ENCODE measurements around the gene ZDHHC12.
"Not testable (repeated sequence)": the region's sequence is repeated elsewhere in the genome, so short reads cannot be mapped to it uniquely, and the experiment has no call there.

ZDHHC12 gene

DNA sequence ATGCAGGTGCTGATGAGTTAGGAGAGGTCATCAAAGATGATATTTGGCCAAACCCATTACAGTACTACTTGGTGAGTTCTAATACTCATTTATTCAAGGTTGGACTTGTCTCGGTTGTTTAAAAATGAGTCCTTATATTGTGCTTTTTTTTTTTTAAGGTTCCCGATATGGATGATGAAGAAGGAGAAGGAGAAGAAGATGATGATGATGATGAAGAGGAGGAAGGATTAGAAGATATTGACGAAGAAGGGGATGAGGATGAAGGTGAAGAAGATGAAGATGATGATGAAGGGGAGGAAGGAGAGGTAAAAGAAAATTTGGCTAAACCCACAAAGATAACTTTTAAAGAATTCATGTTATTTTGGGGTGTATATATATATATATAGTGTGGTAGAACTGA, 30.2 kb downstream of the ZDHHC12 start:
- Mint-ChIP-seq H3K4me1 (peaks cover 13 to 38% of the 10 kb centered on the region in 2 donors), H3K27ac (peak overlapping the region; percentile 89)
- DNase-seq = not testable (repeated sequence)

GRCh38 chr9:128690684-128691034, 33.3 kb downstream of the ZDHHC12 start:
- peaks cover 23 to 62% of the 10 kb centered on the region in 2 donors for H3K4me1 Mint-ChIP-seq
- ATAC-seq (replicated peaks) = no peak
- no peaks in the 10 kb centered on the region for H3K9me3 Mint-ChIP-seq
- DNase-seq = no peak
- H3K4me3 Mint-ChIP-seq = peak overlapping the region; percentile 97 to 98
- H3K36me3 Mint-ChIP-seq = peaks cover 35 to 44% of the 10 kb centered on the region in 2 donors
- H3K27ac Mint-ChIP-seq = peak overlapping the region; percentile 99
- H3K27me3 Mint-ChIP-seq = no peaks in the 10 kb centered on the region

More for the DNA sequence above, 30.2 kb downstream of the ZDHHC12 start:
- H3K27me3 Mint-ChIP-seq; ATAC-seq (replicated peaks); H3K9me3 Mint-ChIP-seq: not testable (repeated sequence)
- H3K36me3 Mint-ChIP-seq = peaks cover 46 to 51% of the 10 kb centered on the region in 2 donors
- H3K4me3 Mint-ChIP-seq = peak overlapping the region; percentile 67 to 68

DNA sequence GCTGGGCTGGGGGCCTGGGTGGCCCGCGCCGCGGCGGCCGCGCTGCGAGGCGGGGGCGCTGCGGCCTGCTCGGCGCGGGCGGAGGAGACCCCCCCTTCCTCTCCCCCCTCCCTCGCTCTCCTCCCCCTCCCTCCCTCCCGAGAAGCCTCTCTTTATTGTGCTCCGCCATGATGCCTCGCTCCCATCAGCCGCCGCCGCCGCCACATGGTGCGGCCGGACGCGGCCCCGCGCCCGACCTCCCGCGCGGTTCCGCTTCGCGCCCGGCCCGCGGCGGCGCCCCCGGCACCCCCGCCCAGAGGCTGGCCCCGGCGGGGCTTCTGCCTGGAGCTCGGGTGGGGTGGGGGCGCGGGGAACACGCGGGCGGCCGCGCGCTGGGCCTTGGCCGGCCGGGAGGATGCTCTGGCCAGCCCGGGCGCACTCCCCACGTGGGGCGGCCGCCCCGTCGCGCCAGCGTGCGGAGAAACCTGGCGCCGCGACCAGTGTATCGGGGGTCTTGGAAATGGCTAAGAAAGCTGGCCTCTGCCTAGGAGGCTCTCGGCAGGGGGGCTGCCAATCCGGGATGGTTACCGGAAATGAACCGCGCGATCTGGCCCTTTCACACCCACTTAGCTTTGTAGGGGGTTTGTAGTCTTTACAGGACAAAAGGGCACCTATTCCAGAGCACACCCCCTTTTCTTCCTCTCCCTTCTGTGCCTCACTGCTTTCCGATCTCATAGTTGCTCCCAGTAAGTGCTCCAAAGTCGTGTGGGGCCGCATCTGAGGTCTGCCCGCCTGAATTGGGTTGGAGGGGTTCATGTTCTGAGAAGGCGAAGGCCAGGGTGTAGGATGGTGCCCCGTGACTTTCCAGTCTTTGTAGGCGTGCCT, 33.9 kb downstream of the ZDHHC12 start:
- no peaks in the 10 kb centered on the region for H3K27me3 Mint-ChIP-seq
- DNase-seq = no peak
- peak overlapping the region; percentile 97 to 98 for H3K4me3 Mint-ChIP-seq
- peaks cover 28 to 68% of the 10 kb centered on the region in 2 donors for H3K4me1 Mint-ChIP-seq
- H3K9me3 Mint-ChIP-seq = no peaks in the 10 kb centered on the region
- peak overlapping the region; percentile 99 for H3K27ac Mint-ChIP-seq
- peak in 1 of 2 donors; percentile 6 for ATAC-seq (replicated peaks)
- H3K36me3 Mint-ChIP-seq = peaks cover 36 to 48% of the 10 kb centered on the region in 2 donors

- peak; percentile 18 to 28 for ATAC-seq (replicated peaks)
- Mint-ChIP-seq H3K9me3 (no peaks in the 10 kb centered on the region), H3K4me1 (peaks cover 32 to 70% of the 10 kb centered on the region in 2 donors), H3K27ac (peak overlapping the region; percentile 86), H3K4me3 (peak overlapping the region; percentile 76 to 82), H3K36me3 (peaks cover 33 to 47% of the 10 kb centered on the region in 2 donors), H3K27me3 (no peaks in the 10 kb centered on the region)
- DNase-seq = no peak
These were observed 34.6 kb downstream of the ZDHHC12 start for GRCh38 chr9:128689293-128689774.

- no peaks in the 10 kb centered on the region for H3K27me3 Mint-ChIP-seq
- ATAC-seq (replicated peaks) = peak; percentile 71 to 80
- H3K9me3 Mint-ChIP-seq = no peaks in the 10 kb centered on the region
- peaks cover 31 to 66% of the 10 kb centered on the region in 2 donors for H3K4me1 Mint-ChIP-seq
- DNase-seq = peak; percentile 93
- peak within 1 kb of the TSS; percentile 99 for H3K27ac Mint-ChIP-seq
- H3K4me3 Mint-ChIP-seq = peak within 1 kb of the TSS; percentile 97 to 98
- peaks cover 33 to 49% of the 10 kb centered on the region in 2 donors for H3K36me3 Mint-ChIP-seq
These were observed 35.2 kb downstream of the ZDHHC12 start, which contains the start of gene SET for GRCh38 chr9:128688501-128689292. Gene SET, plus strand, starts transcription at chr9:128689222. Its CDS starts 361 bp downstream, at chr9:128689583.

DNA sequence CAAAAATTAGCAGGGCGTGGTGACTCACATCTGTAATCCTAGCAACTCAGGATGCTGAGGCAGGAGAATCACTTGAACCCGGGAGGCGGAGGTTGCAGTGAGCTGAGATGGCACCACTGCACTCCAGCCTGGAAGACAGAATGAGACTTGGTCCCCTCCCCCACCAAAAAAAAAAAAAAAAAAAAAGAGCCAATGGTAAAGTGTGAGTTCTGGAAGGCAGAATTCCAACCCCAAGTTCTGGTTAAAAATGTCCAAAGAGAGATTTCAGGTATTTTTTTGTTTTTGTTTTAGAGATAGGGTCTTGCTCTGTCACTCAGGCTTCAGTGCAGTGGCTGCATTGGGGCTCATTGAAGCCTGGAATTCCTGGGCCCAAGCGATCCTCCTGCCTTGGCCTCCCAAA, 36.5 kb downstream of the ZDHHC12 start:
- peak overlapping the region; percentile 32 to 57 for H3K4me3 Mint-ChIP-seq
- peaks cover 30 to 49% of the 10 kb centered on the region in 2 donors for H3K36me3 Mint-ChIP-seq
- no peaks in the 10 kb centered on the region for H3K27me3 Mint-ChIP-seq
- H3K9me3 Mint-ChIP-seq = no peaks in the 10 kb centered on the region
- peak overlapping the region; percentile 20 for H3K27ac Mint-ChIP-seq
- H3K4me1 Mint-ChIP-seq = peaks cover 28 to 62% of the 10 kb centered on the region in 2 donors
- ATAC-seq (replicated peaks) (no peak), DNase-seq (no peak)

DNA sequence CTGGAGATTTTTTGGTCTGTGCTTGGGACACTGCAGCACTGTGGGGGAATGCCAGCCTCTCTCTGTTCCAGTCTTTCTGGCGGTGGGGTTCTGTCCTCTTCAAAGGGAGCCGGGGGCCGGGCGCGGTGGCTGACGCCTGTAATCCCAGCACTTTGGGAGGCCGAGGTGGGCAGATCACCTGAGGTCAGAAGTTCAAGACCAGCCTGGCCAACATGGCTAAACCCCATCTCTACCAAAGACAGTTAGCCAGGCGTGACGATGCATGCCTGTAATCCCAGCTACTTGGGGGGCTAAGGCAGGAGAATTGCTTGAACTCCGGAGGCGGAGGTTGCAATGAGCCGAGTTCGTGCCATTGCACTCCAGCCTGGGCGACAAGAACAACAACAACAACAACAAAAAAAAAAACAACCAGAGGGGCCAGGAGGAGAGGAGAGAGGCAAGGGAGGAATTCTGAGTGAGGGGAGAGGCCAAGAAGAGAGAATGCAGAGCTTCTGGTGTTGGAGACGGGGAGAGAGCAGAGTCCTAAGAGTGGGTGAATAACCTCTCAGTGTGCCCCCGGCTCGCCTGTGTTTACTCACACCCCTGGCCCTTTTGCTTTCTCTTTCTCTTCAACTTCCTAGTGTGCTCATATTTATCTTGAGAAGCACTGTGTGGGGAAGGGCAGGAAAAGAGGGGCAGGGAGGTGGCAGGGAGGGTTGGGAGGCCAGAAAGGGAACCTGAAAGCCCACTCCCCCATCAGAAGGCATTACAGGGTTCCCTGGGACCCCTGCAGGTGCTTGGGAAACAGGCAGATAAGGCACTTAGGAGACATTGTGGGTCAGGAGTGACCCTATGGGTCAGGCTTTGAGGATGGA, 38.1 kb downstream of the ZDHHC12 start:
- H3K36me3 Mint-ChIP-seq = peaks cover 27 to 44% of the 10 kb centered on the region in 2 donors
- H3K27ac Mint-ChIP-seq = peak overlapping the region; percentile 97
- no peaks in the 10 kb centered on the region for H3K27me3 Mint-ChIP-seq
- peak overlapping the region; percentile 93 to 94 for H3K4me3 Mint-ChIP-seq
- DNase-seq (no peak), ATAC-seq (replicated peaks) (no peak)
- peaks cover 27 to 64% of the 10 kb centered on the region in 2 donors for H3K4me1 Mint-ChIP-seq
- H3K9me3 Mint-ChIP-seq = no peaks in the 10 kb centered on the region

- peaks cover 29 to 64% of the 10 kb centered on the region in 2 donors for H3K4me1 Mint-ChIP-seq
- H3K4me3 Mint-ChIP-seq = peak overlapping the region; percentile 93 to 94
- DNase-seq (peak; percentile 78), ATAC-seq (replicated peaks) (peak; percentile 63 to 66)
- no peaks in the 10 kb centered on the region for H3K27me3 Mint-ChIP-seq
- H3K9me3 Mint-ChIP-seq = no peaks in the 10 kb centered on the region
- H3K27ac Mint-ChIP-seq = peak overlapping the region; percentile 97
- H3K36me3 Mint-ChIP-seq = peaks cover 21 to 38% of the 10 kb centered on the region in 2 donors
These were observed 39.4 kb downstream of the ZDHHC12 start for GRCh38 chr9:128684325-128685199.

- no peak for DNase-seq
- ATAC-seq (replicated peaks) = peak; percentile 1
- Mint-ChIP-seq H3K9me3 (no peaks in the 10 kb centered on the region), H3K36me3 (peaks cover 21 to 38% of the 10 kb centered on the region in 2 donors), H3K4me3 (peak overlapping the region; percentile 93 to 94), H3K27me3 (no peaks in the 10 kb centered on the region), H3K27ac (peak overlapping the region; percentile 97), H3K4me1 (peaks cover 29 to 64% of the 10 kb centered on the region in 2 donors)
These were observed 39.9 kb downstream of the ZDHHC12 start for GRCh38 chr9:128684065-128684324.

DNA sequence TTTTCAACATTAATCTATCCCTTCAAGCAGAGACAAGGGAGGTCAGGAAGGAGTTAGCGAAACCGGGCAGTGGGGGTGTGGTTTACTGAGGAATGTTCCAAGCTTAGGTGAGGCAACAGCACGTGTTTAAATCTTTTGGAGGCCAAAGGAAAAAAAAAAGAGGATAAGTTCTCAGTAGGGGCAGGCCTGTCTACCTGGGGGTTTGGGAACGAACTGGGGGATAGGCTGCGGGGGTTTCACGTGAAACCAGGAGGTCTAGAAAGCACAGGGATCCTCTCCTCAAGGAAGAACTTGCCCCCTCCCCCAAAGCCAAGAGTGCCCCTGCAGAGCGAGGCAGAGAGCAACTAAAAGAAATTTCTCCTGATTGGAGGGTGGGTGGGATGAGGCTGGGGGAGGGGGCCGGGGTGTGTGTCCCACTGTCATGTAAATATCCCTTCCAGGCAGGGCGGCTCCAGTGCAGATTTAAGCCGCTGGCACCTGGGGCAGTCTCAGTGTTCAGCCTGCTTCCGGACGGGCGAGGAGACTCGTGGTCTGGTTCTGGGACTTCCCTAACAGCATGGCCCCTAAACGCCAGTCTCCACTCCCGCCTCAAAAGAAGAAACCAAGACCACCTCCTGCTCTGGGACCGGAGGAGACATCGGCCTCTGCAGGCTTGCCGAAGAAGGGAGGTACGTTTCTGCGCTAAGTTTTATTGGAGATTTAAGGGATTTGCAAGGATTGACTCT, 40.4 kb downstream of the ZDHHC12 start:
- Mint-ChIP-seq H3K9me3 (no peaks in the 10 kb centered on the region), H3K4me3 (peak overlapping the region; percentile 93 to 94), H3K27me3 (no peaks in the 10 kb centered on the region), H3K4me1 (peaks cover 29 to 63% of the 10 kb centered on the region in 2 donors), H3K27ac (peak overlapping the region; percentile 97), H3K36me3 (peaks cover 21 to 38% of the 10 kb centered on the region in 2 donors)
- DNase-seq = peak; percentile 66
- peak; percentile 66 to 69 for ATAC-seq (replicated peaks)

DNA sequence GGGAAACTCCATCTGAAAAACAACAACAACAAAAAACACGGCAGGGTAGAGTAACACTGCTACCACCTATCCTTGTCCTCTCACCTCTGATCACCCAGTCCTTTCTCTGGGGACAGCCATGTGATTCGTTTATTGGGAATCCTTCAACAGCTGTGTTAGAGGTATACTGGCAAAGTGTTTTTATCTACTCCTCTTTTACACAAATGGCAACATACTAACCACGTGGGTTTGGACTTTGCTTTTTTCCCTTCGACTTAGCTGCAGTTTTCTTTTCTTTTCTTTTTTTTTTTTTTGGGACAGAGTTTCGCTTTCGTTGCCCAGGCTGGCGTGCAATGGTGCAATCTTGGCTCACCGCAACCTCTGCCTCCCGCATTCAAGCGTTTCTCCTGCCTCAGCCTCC, 46.1 kb downstream of the ZDHHC12 start:
- no peak for DNase-seq
- Mint-ChIP-seq H3K9me3 (no peaks in the 10 kb centered on the region), H3K27me3 (no peaks in the 10 kb centered on the region), H3K36me3 (peaks cover 18 to 21% of the 10 kb centered on the region in 2 donors), H3K4me1 (peaks cover 11 to 17% of the 10 kb centered on the region in 2 donors), H3K27ac (no peak overlapping the region), H3K4me3 (no peak overlapping the region)
- ATAC-seq (replicated peaks) = no peak

DNA sequence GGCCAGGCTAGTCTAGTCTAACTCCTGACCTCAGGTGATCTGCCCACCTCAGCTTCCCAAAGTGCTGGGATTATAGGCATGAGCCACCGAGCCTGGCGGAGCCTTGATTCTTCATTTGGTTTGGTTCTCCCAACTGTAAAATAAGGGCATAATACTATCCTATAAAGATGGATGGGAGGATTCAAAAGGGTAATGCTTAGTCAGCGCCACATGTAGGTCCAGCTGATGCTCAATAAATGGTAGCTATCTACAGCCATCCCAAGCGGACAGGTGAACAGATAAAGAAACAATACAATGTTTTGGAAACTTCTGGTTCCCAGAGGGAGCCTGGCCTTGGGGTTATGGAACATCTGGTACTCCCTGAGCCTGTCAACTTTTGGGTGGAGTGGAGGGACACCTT, 48.5 kb downstream of the ZDHHC12 start:
- H3K27me3 Mint-ChIP-seq = no peaks in the 10 kb centered on the region
- H3K4me3 Mint-ChIP-seq = no peak overlapping the region
- no peak for ATAC-seq (replicated peaks)
- peak overlapping the region; percentile 59 for H3K27ac Mint-ChIP-seq
- H3K36me3 Mint-ChIP-seq = peaks cover 11 to 15% of the 10 kb centered on the region in 2 donors
- H3K4me1 Mint-ChIP-seq = peaks cover 0 to 7% of the 10 kb centered on the region in 2 donors
- H3K9me3 Mint-ChIP-seq = no peaks in the 10 kb centered on the region
- no peak for DNase-seq

Data from stimulated activated naive B cell treated with anti-CD40 and anti-IgM and Interleukin-4, amounts not matched to agents 10 μg/mL and 1 μg/mL and 100 μg/mL, for 72 hours (primary cell).